ENCODE measurements around the gene NCK2.

Gene NCK2

DNA sequence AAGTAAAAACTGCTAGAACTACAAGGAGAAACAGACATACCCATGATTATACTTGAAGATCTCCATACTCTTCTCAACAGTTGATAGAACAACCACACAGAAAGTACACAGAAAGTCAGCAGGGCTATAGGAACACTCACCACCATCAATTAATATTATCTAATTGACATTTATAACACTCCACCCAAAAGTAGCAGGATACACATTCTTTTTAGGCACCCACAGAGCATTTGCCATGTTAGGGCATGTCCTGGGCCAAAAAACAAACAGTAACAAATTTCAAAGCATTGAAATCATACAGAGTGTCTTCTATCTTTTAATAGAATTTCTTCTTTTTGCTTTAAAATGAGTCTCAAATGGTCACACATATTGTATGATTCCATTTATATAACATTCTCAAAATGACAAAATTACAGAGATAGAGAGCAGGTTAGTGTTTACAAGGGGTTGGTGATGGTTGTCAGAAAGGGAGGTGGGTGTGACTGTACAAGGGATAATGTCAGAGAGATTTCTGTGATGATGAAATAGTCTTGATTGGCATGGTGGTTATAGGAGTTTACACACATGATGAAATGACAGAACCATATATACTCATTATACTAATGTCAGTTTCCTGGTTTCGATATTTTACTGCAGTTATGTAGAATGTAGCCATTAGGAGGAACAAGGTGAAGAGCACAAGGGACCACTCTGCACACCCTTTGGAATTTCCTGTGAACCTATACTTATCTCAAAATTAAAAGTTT is 82.8 kb downstream of the NCK2 start:
- ChIA-PET POLR2A (ENCODE audit: low non-redundant PET) (no interaction called here), CTCF (no interaction called here)
- TF ChIP-seq, protein P1, sequence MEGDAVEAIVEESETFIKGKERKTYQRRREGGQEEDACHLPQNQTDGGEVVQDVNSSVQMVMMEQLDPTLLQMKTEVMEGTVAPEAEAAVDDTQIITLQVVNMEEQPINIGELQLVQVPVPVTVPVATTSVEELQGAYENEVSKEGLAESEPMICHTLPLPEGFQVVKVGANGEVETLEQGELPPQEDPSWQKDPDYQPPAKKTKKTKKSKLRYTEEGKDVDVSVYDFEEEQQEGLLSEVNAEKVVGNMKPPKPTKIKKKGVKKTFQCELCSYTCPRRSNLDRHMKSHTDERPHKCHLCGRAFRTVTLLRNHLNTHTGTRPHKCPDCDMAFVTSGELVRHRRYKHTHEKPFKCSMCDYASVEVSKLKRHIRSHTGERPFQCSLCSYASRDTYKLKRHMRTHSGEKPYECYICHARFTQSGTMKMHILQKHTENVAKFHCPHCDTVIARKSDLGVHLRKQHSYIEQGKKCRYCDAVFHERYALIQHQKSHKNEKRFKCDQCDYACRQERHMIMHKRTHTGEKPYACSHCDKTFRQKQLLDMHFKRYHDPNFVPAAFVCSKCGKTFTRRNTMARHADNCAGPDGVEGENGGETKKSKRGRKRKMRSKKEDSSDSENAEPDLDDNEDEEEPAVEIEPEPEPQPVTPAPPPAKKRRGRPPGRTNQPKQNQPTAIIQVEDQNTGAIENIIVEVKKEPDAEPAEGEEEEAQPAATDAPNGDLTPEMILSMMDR (conservative IDR thresholded peaks at IDR 0.05; ENCODE audit: low read depth) = no peak
- H3K27ac ChIP-seq = peak overlapping the region; percentile 82
- peak; percentile 58 for DNase-seq (ENCODE audit: low spot score)

DNA sequence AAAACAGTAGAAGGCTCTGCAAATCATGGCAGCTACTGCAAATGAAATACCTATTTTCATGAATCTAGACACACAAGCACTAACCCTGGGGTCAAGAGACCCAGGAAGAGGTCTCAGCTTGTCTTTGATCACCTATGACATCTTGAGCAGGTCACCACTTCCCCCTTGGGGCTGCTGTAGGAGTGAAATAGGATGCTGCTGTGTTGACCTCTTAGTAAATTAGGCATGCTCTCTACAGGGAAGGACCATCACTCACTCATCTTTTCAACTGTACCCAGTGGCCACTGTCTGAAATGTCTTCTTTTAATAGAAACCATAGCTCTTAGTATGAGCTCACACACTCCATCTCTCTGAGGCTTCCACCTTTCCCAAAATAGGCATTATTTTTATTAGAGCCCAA is 83.8 kb downstream of the NCK2 start:
- TF ChIP-seq, protein P1 (conservative IDR thresholded peaks at IDR 0.05; ENCODE audit: low read depth) = no peak
- ChIA-PET POLR2A (ENCODE audit: low non-redundant PET) (no interaction called here), CTCF (interaction anchor here (0.6 kb wide), 1 partner anchor 1110 kb away, joined by 3 read pairs; no protein-coding TSS in a partner anchor)
- DNase-seq (ENCODE audit: low spot score) = no peak
- no peak overlapping the region for H3K27ac ChIP-seq

DNA sequence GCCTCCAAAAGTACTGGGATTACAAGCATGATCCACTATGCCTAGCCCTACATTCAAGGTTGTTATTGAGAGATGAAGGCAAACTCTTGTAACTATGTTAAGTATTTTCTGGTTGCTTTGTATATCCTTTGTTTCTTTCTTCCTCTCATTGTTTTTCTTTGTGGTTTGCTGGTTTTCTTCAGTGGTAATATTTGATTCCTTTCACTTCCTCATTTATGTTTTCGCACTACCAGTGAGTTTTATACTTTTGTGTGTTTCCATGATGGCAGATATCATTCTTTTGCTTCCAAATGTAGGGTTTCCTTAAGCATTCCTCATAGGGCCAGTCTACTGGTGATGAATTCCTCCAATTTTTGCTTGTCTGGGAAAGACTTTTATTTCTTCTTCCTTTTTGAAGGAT is 90.2 kb downstream of the NCK2 start:
- TF ChIP-seq, protein P1 (conservative IDR thresholded peaks at IDR 0.05; ENCODE audit: low read depth) = no peak
- ChIA-PET POLR2A (ENCODE audit: low non-redundant PET) (no interaction called here), CTCF (interaction anchor here (0.6 kb wide), 1 partner anchor 322 kb away, joined by 3 read pairs; no protein-coding TSS in a partner anchor)
- no peak for DNase-seq (ENCODE audit: low spot score)
- H3K27ac ChIP-seq = no peak overlapping the region

DNA sequence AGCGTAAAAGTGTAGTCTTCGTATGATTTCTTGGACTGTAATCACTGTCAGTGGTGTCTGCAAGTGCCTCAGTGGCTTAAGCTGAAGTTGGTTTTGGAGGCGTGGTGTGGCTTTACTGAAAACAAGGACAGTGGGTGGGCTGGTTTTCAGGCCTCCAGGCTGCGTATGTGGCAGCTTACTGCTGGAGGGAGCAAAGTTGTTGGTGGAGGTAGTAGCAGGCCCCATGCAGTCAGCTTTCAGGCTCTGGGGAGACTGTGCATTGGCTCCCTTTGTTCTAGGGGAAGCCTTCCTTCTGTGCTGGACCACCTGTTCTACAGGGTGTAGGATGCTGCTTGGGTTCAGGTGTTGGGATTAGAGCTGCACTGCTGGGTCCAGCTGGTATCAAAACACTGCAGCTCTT is 91.6 kb downstream of the NCK2 start:
- H3K27ac ChIP-seq = no peak overlapping the region
- TF ChIP-seq, protein P1 (conservative IDR thresholded peaks at IDR 0.05; ENCODE audit: low read depth) = no peak
- ChIA-PET CTCF (no interaction called here), POLR2A (ENCODE audit: low non-redundant PET) (no interaction called here)
- no peak for DNase-seq (ENCODE audit: low spot score)

DNA sequence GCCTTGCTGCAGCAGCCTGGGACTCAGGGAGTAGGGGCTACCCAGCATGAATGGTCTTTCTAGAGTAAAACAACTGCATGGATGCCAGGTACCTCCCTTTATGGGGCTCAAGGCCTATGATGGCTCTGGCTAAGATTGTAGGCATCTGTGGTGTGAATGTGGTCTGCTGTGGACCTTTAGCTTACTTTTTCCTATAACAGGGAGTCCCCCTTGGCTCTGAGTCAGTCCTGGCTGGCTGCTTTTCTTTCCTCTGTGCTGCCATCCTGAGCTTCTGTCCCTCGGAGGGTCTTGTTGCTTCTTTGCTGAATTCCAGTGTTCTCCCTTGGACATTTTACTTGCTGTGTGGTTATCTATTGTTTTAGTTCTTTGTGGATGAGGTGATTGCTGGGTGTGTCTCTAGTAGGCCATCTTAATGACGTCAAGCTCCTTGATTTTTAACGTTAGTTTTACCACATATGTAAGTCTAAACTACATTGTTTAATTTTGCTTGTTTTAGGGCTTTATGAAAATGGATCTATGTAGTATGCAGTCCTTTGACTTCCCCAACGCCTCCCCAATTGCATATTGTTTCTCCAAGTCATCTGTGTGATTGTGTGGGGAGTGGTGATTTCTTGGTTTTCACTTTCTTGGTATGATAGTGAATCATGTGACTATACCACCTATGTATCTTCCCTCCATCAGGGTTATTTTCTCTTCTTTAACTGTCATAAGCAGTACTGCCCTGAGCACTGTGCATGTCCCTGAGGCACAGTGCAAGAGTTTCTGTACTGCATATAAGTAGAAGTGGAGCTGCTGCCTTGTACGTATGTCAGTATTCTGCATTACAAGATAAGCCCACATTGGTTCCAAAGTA is 92.4 kb downstream of the NCK2 start:
- TF ChIP-seq, protein P1 (conservative IDR thresholded peaks at IDR 0.05; ENCODE audit: low read depth) = no peak
- no peak for DNase-seq (ENCODE audit: low spot score)
- ChIA-PET CTCF (no interaction called here), POLR2A (ENCODE audit: low non-redundant PET) (no interaction called here)
- no peak overlapping the region for H3K27ac ChIP-seq

DNA sequence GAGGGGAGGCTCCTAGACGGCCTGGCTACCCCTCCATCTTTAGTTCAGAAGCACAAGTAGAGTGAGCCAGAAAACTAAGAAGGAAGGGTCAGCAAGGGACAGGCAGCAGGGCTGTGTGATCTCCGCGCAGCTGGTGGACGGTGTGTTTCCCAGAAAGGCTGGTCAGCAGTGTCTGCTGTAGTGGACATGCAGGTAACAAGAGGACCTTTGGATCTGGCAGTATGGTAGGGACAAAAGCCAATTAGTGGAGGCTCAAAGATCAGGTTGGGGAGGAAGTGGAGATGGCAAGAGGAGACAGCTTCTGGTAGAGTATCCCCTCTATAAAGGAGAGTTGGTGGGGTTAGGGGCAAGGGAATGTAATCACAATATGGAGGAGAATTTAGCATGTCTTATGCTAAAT is 95.1 kb downstream of the NCK2 start:
- no peak for DNase-seq (ENCODE audit: low spot score)
- ChIA-PET CTCF (no interaction called here), POLR2A (ENCODE audit: low non-redundant PET) (no interaction called here)
- TF ChIP-seq, protein P1 (conservative IDR thresholded peaks at IDR 0.05; ENCODE audit: low read depth) = no peak
- peak overlapping the region; percentile 16; the same call in 1 of the 2 replicates for H3K27ac ChIP-seq
